GM13976 (cell line): Measurements from ENCODE around the gene STARD3.
"Not testable (repeated sequence)": the region's sequence is repeated elsewhere in the genome, so short reads cannot be mapped to it uniquely, and the experiment has no call there.

Source experiments
- DNase-seq: peaks from one replicate; pipeline ENCODE4 v3.0.0; 2012; ENCODE audit warnings: low spot score
- in situ Hi-C: fragments of 300-500 bp; cut with MboI; formaldehyde crosslinking; loops from one replicate; pipeline ENCODE4 v1.12.0; 2022; ENCODE audit warnings: low sequenced_read_pairs, mixed read lengths, inconsistent platforms; ENCODE audit not compliant: unreplicated experiment
- TF ChIP-seq, protein P1 (sequence below): IDR thresholded peaks from 2 replicates; pipeline ENCODE4 v1.5.1; 2012; ENCODE audit warnings: borderline replicate concordance, mild to moderate bottlenecking; ENCODE audit not compliant: insufficient read depth; ENCODE audit errors: extremely low read depth, missing control alignments, control extremely low read depth

Gene STARD3

DNA sequence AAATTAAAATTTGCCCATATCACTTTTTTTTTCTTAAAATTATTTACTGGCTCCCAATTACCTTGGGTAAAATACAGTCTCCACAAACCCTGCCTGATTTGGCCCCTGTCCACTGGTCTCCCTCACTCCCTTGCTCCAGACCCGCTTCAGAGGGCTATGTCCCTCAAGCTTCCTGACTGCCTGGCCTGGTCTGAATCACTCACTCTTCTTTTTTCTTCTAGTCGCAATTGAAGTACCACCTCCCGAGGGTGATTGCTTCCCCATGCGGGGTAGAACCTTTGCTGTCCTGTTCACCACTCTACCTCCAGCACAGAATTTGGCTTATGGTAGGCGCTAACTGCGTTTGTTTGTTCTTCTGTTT lies 51.5 kb downstream of the STARD3 start:
- TF ChIP-seq, protein P1, sequence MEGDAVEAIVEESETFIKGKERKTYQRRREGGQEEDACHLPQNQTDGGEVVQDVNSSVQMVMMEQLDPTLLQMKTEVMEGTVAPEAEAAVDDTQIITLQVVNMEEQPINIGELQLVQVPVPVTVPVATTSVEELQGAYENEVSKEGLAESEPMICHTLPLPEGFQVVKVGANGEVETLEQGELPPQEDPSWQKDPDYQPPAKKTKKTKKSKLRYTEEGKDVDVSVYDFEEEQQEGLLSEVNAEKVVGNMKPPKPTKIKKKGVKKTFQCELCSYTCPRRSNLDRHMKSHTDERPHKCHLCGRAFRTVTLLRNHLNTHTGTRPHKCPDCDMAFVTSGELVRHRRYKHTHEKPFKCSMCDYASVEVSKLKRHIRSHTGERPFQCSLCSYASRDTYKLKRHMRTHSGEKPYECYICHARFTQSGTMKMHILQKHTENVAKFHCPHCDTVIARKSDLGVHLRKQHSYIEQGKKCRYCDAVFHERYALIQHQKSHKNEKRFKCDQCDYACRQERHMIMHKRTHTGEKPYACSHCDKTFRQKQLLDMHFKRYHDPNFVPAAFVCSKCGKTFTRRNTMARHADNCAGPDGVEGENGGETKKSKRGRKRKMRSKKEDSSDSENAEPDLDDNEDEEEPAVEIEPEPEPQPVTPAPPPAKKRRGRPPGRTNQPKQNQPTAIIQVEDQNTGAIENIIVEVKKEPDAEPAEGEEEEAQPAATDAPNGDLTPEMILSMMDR: no peak
- no peak for DNase-seq
- in situ Hi-C loops: no loop called here

DNA sequence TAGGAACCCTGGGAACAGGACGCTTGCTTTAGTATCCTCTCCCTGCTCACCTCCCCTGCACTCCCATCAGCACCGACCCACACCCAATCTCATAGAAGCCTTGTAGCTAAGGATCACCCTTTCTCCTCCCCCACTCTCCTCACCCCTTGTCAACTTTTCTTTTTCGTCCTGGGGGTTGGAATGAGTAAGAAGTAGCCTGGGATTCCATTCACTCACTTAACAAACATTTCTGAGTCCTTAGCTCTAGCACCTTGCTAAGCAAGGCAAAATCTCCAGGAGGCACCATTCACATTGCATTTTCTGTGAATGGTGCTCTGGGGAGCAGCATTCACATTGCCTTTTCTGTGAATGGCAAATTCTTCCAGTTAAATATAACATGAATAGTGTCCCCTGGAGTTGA lies 52.0 kb downstream of the STARD3 start:
- in situ Hi-C loops: no loop called here
- TF ChIP-seq, protein P1: no peak
- no peak for DNase-seq

DNA sequence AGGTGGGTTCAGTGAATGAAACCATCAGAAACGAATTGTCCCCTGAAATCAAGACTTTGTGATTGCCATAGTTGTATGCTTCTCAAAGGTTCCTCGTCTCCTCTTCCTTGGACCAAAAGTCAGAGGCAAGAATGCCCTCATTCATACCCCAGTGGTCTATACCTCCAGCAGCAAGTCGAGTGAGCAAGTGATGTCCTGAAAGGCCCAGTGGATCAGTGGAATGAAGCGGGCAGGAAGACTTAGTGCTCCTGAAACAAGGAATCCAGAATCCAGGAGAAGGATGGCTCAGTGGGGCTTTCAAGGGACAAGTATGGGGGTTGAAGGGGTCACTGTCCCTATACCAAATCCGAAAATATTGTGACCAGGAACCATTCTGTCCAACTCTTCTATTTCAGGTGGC lies 57.6 kb downstream of the STARD3 start:
- no peak for DNase-seq
- in situ Hi-C loops: no loop called here
- TF ChIP-seq, protein P1: no peak

DNA sequence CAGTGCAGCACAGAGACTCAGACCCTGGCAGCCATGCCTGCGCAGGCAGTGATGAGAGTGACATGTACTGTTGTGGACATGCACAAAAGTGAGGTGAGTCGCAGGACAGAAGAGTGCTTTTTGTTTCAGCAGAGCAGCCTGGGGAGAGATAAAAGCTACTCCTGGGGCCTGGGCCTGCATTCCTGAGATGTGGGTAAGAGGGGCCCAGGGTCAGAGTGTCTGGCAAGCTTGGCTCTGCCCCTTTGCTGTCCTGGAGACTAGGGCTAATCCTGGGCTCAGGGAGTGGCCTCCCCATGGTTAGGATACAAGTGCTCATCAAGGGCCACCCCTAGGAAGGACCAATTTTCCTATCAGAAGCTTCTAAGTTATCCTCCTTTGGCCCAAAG lies 58.1 kb downstream of the STARD3 start:
- TF ChIP-seq, protein P1: no peak
- in situ Hi-C loops: no loop called here
- DNase-seq: no peak

DNA sequence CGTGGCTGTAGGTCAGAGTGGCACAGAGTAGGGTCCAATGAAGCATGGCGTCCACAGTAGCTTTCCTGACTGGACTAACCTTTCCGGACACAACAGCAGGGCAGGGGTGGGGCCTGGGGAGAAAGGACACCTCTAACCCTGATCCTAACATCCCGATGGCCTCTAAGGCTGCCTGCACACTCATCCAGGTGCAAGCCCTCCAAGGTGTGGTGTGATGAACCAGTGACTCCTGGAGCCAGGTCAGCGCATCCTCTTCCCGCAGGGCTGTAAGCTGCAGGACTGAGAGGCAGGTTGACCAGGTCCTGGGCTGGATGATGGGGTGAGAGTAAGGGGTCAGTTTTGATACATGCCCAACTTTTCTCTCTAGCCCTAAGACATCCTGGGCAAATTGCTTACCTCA lies 59.8 kb downstream of the STARD3 start:
- in situ Hi-C loops: no loop called here
- TF ChIP-seq, protein P1: no peak
- DNase-seq: no peak

DNA sequence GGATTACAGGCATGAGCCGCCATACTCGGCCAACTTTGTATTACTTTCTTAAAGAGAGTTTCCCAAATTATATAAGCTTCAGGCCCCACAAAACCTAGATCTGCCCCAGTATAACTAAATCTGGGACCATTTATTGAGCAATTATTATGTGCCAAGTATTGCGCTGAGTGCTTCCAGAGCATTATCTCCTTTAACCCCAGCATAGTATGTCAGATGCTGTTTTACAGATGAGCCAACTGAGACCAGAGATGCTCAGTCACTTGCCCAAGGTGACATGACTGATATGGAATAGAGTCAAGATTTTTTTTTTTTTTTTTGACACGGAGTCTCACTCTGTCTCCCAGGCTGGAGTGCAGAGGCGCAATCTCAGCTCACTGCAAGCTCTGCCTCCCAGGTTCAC lies 61.0 kb downstream of the STARD3 start:
- no peak for DNase-seq
- in situ Hi-C loops: no loop called here
- TF ChIP-seq, protein P1: no peak

DNA sequence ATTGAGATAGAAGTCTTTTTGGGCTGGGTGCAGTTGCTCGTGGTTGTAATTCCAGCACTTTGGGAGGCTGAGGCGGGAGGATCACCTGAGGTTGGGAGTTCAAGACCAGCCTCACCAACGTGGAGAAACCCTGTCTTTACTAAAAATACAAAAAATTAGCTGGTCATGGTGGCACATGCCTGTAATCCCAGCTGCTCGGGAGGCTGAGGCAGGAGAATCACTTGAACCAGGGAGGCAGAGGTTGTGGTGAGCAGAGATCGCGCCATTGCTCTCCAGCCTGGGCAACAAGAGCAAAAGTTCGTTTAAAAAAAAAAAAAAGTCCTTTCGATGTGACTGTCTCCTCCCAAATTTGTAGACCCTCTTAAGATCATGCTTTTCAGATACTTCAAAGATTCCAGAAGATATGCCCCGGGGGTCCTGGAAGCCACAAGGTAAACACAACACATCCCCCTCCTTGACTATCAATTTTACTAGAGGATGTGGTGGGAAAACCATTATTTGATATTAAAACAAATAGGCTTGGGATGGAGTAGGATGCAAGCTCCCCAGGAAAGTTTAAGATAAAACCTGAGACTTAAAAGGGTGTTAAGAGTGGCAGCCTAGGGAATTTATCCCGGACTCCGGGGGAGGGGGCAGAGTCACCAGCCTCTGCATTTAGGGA lies 62.3 kb downstream of the STARD3 start:
- DNase-seq, in situ Hi-C loops: not testable (repeated sequence)
